WERI-Rb-1 (cell line): ENCODE measurements around the gene IFIT3.
"Not testable (repeated sequence)": the region's sequence is repeated elsewhere in the genome, so short reads cannot be mapped to it uniquely, and the experiment has no call there.

Source experiments
- DNase-seq: peaks from one replicate; pipeline ENCODE4 v3.0.0-alpha.2; 2020
- H3K27ac ChIP-seq: fragments of 250-450 bp; sonication (Bioruptor Pico); 2 replicates; pipeline ENCODE4 v1.5.1; 2020; ENCODE audit warnings: mild to moderate bottlenecking, moderate library complexity
- H3K27me3 ChIP-seq: fragments of 250-450 bp; sonication (Bioruptor Pico); 2 replicates; pipeline ENCODE4 v1.5.1; 2021; ENCODE audit warnings: mild to moderate bottlenecking, low read depth, moderate library complexity; ENCODE audit not compliant: insufficient read depth, severe bottlenecking
- H3K36me3 ChIP-seq: fragments of 250-450 bp; sonication (Bioruptor Pico); 2 replicates; pipeline ENCODE4 v1.5.1; 2020; ENCODE audit warnings: mild to moderate bottlenecking, moderate library complexity
- H3K4me3 ChIP-seq: 2 replicates; pipeline ENCODE4 v1.5.1; 2011; ENCODE audit warnings: low read depth, mild to moderate bottlenecking, control low read depth, low read length
- H3K9me3 ChIP-seq: fragments of 250-450 bp; sonication (Bioruptor Pico); 2 replicates; pipeline ENCODE4 v1.5.1; 2021; ENCODE audit warnings: mild to moderate bottlenecking, moderate library complexity; ENCODE audit not compliant: severe bottlenecking
- CTCF ChIP-seq: IDR thresholded peaks from 2 replicates; pipeline ENCODE4 v1.5.1; 2011; ENCODE audit warnings: low read depth, mild to moderate bottlenecking, control low read depth, inconsistent platforms, low read length

The IFIT3 gene

GRCh38 chr10:89329151-89329550 is 1.4 kb downstream of the IFIT3 start:
- no peak overlapping the region for H3K4me3 ChIP-seq
- no peaks in the 10 kb centered on the region for H3K27me3 ChIP-seq
- H3K36me3 ChIP-seq, result no peaks in the 10 kb centered on the region
- DNase-seq, result no peak
- H3K9me3 ChIP-seq, result no peaks in the 10 kb centered on the region
- no peak for TF ChIP-seq CTCF
- no peak overlapping the region for H3K27ac ChIP-seq

- H3K27ac ChIP-seq, H3K36me3 ChIP-seq, H3K9me3 ChIP-seq, H3K4me3 ChIP-seq, DNase-seq, H3K27me3 ChIP-seq: not testable (repeated sequence)
Observed at GRCh38 chr10:89330014-89330413, 2.2 kb downstream of the IFIT3 start.

- no peak overlapping the region for H3K27ac ChIP-seq
- no peaks in the 10 kb centered on the region for H3K9me3 ChIP-seq
- no peaks in the 10 kb centered on the region for H3K27me3 ChIP-seq
- H3K4me3 ChIP-seq, result no peak overlapping the region
- no peak for TF ChIP-seq CTCF
- H3K36me3 ChIP-seq, result no peaks in the 10 kb centered on the region
- DNase-seq, result no peak
Observed at GRCh38 chr10:89330537-89331212, 2.9 kb downstream of the IFIT3 start.

- H3K27me3 ChIP-seq, H3K36me3 ChIP-seq, H3K9me3 ChIP-seq, H3K4me3 ChIP-seq, DNase-seq, H3K27ac ChIP-seq: not testable (repeated sequence)
Observed at GRCh38 chr10:89331487-89332122, 3.8 kb downstream of the IFIT3 start.

GRCh38 chr10:89332123-89332633 is 4.4 kb downstream of the IFIT3 start:
- Histone ChIP-seq H3K4me3 (no peak overlapping the region), H3K27ac (no peak overlapping the region), H3K9me3 (no peaks in the 10 kb centered on the region), H3K36me3 (no peaks in the 10 kb centered on the region), H3K27me3 (no peaks in the 10 kb centered on the region)
- TF ChIP-seq CTCF, result no peak
- no peak for DNase-seq

- Histone ChIP-seq H3K27ac (no peak overlapping the region), H3K27me3 (no peaks in the 10 kb centered on the region), H3K9me3 (no peaks in the 10 kb centered on the region), H3K36me3 (no peaks in the 10 kb centered on the region), H3K4me3 (no peak overlapping the region)
- DNase-seq, result no peak
- no peak for TF ChIP-seq CTCF
Observed at GRCh38 chr10:89335226-89335625, 7.4 kb downstream of the IFIT3 start.
